Measurements from ENCODE around the gene DDX50.

GRCh38 chr10:68989317-68989990 lies 88.3 kb downstream of the DDX50 start:
- TF ChIP-seq CTCF (IDR thresholded peaks at IDR 0.05) = no peak
- no peak for TF ChIP-seq EP300 (IDR thresholded peaks at IDR 0.05)

All from ovary (tissue), 3 donors.